OCI-LY1 (cell line): ENCODE results near the gene GNAI2.

Source experiments
- H2AFZ ChIP-seq: fragments of 200-600 bp; sonication (generic), shearing (Covaris generic); 2 replicates; pipeline ENCODE4 v1.6.0; 2014; ENCODE audit warnings: antibody characterized with exemption, mild to moderate bottlenecking, low read length
- H3F3A ChIP-seq: fragments of 200-600 bp; sonication (generic), shearing (Covaris generic); 2 replicates; pipeline ENCODE4 v1.6.0; 2014; ENCODE audit warnings: mild to moderate bottlenecking, antibody characterized with exemption, low read length, moderate library complexity; ENCODE audit not compliant: insufficient read depth
- H3K27ac ChIP-seq: fragments of 200-600 bp; sonication (generic); 2 replicates; pipeline ENCODE4 v1.5.1; 2014; ENCODE audit warnings: low read length, mixed run types, mild to moderate bottlenecking, low read depth; ENCODE audit not compliant: poor library complexity, severe bottlenecking
- H3K27me3 ChIP-seq: fragments of 200-600 bp; sonication (generic); 2 replicates; pipeline ENCODE4 v1.6.0; 2014; ENCODE audit warnings: antibody characterized with exemption, mild to moderate bottlenecking, low read length, moderate library complexity; ENCODE audit not compliant: insufficient read depth
- H3K36me3 ChIP-seq: fragments of 200-600 bp; sonication (generic); 2 replicates; pipeline ENCODE4 v1.6.1; 2014; ENCODE audit warnings: mild to moderate bottlenecking, antibody characterized with exemption, low read length, moderate library complexity, mixed read lengths; ENCODE audit not compliant: insufficient read depth
- H3K4me1 ChIP-seq: fragments of 200-600 bp; sonication (generic); 2 replicates; pipeline ENCODE4 v1.5.1; 2014; ENCODE audit warnings: mild to moderate bottlenecking, low read length, moderate library complexity; ENCODE audit not compliant: insufficient read depth, severe bottlenecking
- H3K4me2 ChIP-seq: fragments of 200-600 bp; sonication (generic), shearing (Covaris generic); 2 replicates; pipeline ENCODE4 v1.6.1; 2014; ENCODE audit warnings: low read length
- H3K4me3 ChIP-seq: fragments of 200-600 bp; sonication (generic); 2 replicates; pipeline ENCODE4 v1.5.1; 2014; ENCODE audit warnings: low read length, low read depth, mild to moderate bottlenecking, mixed read lengths; ENCODE audit not compliant: poor library complexity, severe bottlenecking
- H3K79me2 ChIP-seq: fragments of 200-600 bp; shearing (Covaris generic); 2 replicates; pipeline ENCODE4 v1.6.1; 2016; ENCODE audit warnings: mixed run types, low read length, mixed read lengths; ENCODE audit not compliant: insufficient read depth
- H3K9ac ChIP-seq: fragments of 200-600 bp; sonication (generic), shearing (Covaris generic); 2 replicates; pipeline ENCODE4 v1.6.1; 2014; ENCODE audit warnings: mild to moderate bottlenecking, low read length, mixed read lengths
- H3K9me2 ChIP-seq: fragments of 200-600 bp; sonication (generic), shearing (Covaris generic); 2 replicates; pipeline ENCODE4 v1.6.1; 2014; ENCODE audit warnings: low read depth, mild to moderate bottlenecking, low read length, mixed read lengths
- H3K9me3 ChIP-seq: fragments of 200-600 bp; shearing (Covaris generic); 2 replicates; pipeline ENCODE4 v1.6.1; 2014; ENCODE audit warnings: low read length, mixed read lengths
- H4K20me1 ChIP-seq: fragments of 200-600 bp; sonication (generic), shearing (Covaris generic); 2 replicates; pipeline ENCODE4 v1.6.0; 2016; ENCODE audit warnings: mild to moderate bottlenecking, low read length; ENCODE audit not compliant: insufficient read depth
- EZH2 ChIP-seq: fragments of 200-600 bp; sonication (generic), shearing (Covaris generic); IDR thresholded peaks from 2 replicates; pipeline ENCODE4 v1.8.0; 2017; ENCODE audit warnings: borderline replicate concordance, mixed run types, mild to moderate bottlenecking, antibody characterized with exemption, low read length, moderate library complexity, mixed read lengths
- TF ChIP-seq, protein P1 (sequence below): fragments of 200-600 bp; sonication (generic), shearing (Covaris generic); IDR thresholded peaks from 2 replicates; pipeline ENCODE4 v1.5.1; 2017; ENCODE audit warnings: mild to moderate bottlenecking, antibody characterized with exemption, low read length, moderate library complexity, mixed read lengths

Gene GNAI2

DNA sequence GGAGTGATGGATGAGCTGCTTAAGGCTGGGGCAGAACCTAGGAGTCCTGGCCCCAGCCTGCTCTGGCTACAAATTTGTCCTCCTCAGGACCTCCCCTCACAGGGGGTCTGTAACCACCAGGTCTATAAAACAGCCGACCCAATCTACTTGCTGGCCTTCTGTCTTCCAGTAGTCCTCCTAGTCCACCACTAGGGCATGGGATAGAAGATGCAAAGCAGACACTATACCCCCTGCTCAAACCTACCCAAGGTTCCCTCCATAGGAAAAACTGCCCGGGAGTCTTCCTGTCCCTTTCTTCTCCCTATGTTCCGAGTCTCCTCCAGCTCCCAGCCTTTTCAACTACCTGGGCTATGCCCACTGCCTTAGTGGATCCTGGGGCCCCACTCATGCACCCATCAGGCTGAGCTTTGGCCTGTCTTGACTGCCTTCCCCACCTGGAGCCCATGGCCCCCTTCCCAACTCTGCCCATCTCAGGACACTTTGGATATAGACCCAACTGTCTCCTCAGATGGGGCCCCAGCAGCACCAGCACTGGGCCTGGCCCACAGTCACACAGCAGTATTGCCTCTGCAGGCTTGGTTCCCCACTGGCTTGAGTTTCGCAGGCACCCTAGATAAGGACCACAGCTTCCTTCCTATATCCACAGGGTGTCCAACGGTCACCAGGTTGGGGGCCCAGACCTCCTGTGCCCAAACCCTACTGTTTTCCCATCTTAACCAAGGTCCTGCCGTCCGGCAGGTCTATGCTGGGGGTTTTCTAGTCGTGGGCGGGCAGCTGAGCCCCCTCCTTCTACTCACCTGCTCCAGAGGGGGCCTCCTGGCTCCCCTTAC lies 62.1 kb downstream of the GNAI2 start:
- no peaks in the 10 kb centered on the region for H3K36me3 ChIP-seq
- H3K79me2 ChIP-seq = no peaks in the 10 kb centered on the region
- H3K4me2 ChIP-seq = peak overlapping the region; percentile 98
- no peaks in the 10 kb centered on the region for H4K20me1 ChIP-seq
- H3K4me3 ChIP-seq = peak overlapping the region; percentile 93
- peak overlapping the region; percentile 89; the same call in 1 of the 2 replicates for H3K9ac ChIP-seq
- H3K9me2 ChIP-seq = no peaks in the 10 kb centered on the region
- no peak overlapping the region for H3K27ac ChIP-seq
- H3K4me1 ChIP-seq = peaks cover 21% of the 10 kb centered on the region
- H3K9me3 ChIP-seq = no peaks in the 10 kb centered on the region
- no peak for TF ChIP-seq EZH2
- TF ChIP-seq, protein P1, sequence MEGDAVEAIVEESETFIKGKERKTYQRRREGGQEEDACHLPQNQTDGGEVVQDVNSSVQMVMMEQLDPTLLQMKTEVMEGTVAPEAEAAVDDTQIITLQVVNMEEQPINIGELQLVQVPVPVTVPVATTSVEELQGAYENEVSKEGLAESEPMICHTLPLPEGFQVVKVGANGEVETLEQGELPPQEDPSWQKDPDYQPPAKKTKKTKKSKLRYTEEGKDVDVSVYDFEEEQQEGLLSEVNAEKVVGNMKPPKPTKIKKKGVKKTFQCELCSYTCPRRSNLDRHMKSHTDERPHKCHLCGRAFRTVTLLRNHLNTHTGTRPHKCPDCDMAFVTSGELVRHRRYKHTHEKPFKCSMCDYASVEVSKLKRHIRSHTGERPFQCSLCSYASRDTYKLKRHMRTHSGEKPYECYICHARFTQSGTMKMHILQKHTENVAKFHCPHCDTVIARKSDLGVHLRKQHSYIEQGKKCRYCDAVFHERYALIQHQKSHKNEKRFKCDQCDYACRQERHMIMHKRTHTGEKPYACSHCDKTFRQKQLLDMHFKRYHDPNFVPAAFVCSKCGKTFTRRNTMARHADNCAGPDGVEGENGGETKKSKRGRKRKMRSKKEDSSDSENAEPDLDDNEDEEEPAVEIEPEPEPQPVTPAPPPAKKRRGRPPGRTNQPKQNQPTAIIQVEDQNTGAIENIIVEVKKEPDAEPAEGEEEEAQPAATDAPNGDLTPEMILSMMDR = no peak
- no peaks in the 10 kb centered on the region for H3K27me3 ChIP-seq
- H3F3A ChIP-seq = no peaks in the 10 kb centered on the region
- H2AFZ ChIP-seq = no peak overlapping the region

DNA sequence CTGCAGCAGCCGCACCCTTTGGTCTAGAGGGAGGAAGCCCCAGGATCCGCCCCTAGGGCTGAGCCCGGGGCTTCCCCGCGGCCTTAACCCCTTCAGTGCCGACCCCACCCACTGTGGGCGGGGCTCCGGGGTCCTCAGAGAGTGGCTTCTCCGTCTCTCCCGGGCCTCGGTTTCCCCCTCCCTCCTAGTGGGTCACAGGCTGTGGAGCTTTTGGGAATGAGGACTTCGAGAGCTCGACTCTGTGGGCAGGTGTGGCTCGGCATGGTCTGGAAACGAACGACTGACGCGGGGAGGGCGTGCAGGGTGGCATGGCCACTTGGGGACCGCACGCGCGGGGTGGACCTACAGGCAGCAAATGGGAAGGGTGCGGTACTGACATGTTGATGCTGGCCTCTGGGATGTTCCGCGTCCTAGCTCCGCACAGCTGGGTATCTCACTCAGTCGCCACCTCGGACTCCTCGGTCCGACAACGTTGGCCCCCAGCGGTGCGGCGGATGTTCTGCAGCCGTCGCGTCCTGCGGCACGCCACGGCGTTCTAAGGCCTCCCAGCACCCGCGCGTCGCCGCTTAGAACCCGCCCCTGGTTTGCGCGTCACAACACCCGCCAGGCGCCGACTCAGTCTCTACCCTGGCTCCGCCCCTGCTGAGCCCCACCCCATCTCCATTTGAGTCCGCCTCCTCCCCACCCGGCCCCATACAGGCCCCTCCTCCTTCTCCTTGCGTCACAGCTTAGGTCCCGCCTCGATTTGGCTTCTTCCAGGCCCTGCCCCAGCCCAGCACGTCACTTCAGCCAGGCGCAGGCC lies 63.0 kb downstream of the GNAI2 start, which contains the start of the genes HYAL3 and NAA80:
TSS of gene HYAL3 (minus strand) at position 570 of the 802 bp plus-strand sequence. CDS start 3,803 bp downstream, outside the sequence.
TSS of gene NAA80 (minus strand) at position 570 of the 802 bp plus-strand sequence. CDS start 1,942 bp downstream, outside the sequence.
- Histone ChIP-seq H3K27ac (peak within 1 kb of the TSS; percentile 67), H4K20me1 (no peaks in the 10 kb centered on the region), H3K4me1 (peaks cover 21% of the 10 kb centered on the region), H2AFZ (peak within 1 kb of the TSS; percentile 64; the same call in 1 of the 2 replicates), H3K4me3 (peak within 1 kb of the TSS; percentile 93), H3K9me3 (no peaks in the 10 kb centered on the region), H3K9me2 (no peaks in the 10 kb centered on the region), H3K36me3 (no peaks in the 10 kb centered on the region), H3K27me3 (no peaks in the 10 kb centered on the region), H3K79me2 (no peaks in the 10 kb centered on the region), H3K4me2 (peak within 1 kb of the TSS; percentile 98), H3F3A (no peaks in the 10 kb centered on the region), H3K9ac (peak within 1 kb of the TSS; percentile 89)
- TF ChIP-seq EZH2 = no peak
- TF ChIP-seq, protein P1 = peak; percentile 49; the same call in 1 of the 2 replicates

DNA sequence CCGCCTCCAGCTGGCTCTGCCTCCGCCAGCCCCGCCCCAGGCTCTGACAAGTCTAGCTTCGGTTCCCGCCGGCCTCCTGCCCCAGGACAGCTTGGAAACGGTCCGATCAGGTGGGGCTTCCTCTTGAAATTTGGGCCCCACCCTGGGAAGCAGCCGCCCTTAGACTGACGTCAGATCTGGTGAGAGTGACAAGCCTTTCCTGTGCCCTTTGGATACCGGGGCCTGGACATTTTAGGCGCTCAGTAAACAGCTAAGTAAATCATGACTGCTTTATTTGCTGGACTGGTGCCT lies 63.6 kb downstream of the GNAI2 start:
- Histone ChIP-seq H3K27ac (peak overlapping the region; percentile 67), H3K9ac (peak overlapping the region; percentile 79), H3K4me3 (peak overlapping the region; percentile 93), H3K9me2 (no peaks in the 10 kb centered on the region), H2AFZ (no peak overlapping the region), H3K4me2 (peak overlapping the region; percentile 91), H3K79me2 (no peaks in the 10 kb centered on the region), H3K4me1 (peaks cover 21% of the 10 kb centered on the region), H3K36me3 (no peaks in the 10 kb centered on the region), H4K20me1 (no peaks in the 10 kb centered on the region), H3F3A (no peaks in the 10 kb centered on the region), H3K9me3 (no peaks in the 10 kb centered on the region), H3K27me3 (no peaks in the 10 kb centered on the region)
- TF ChIP-seq, protein P1 = no peak
- no peak for TF ChIP-seq EZH2
